B cell (primary cell): Measurements from ENCODE around the gene RGP1. TPM values are rescaled to one million over a fixed set of nuclear protein-coding genes. Genes with fewer than 3 reads are reported as not detected.

Experiments used
- ATAC-seq: fragments of 200-7000 bp; cut with Tn5 transposase; one replicate; pipeline ENCODE4 v1.10.0; 2021; ENCODE audit warnings: low read depth, mild to moderate bottlenecking, moderate number of reproducible peaks, moderate library complexity
- CTCF ChIA-PET: fragments of 350-600 bp; sonication (Branson Sonifier 250); formaldehyde crosslinking; loops from one replicate; lab custom pipeline; 2021; ENCODE audit warnings: antibody characterized with exemption, inconsistent platforms; lab: Charles Lee
- POLR2A ChIA-PET: fragments of 350-600 bp; sonication (Branson Sonifier 250); formaldehyde crosslinking; loops from one replicate; lab custom pipeline; 2021; ENCODE audit warnings: antibody characterized with exemption; lab: Charles Lee
- DNase-seq: peaks from one replicate; pipeline ENCODE4 v3.0.0; 2013
- H2AFZ ChIP-seq: 2 replicates; pipeline ENCODE4 v1.6.1; 2012; ENCODE audit warnings: mild to moderate bottlenecking, low read depth, low read length; ENCODE audit not compliant: insufficient read depth, poor library complexity, severe bottlenecking
- H3K27ac ChIP-seq, 2 donors: 1 replicate in 1 of 2; 2 replicates in 1 of 2; pipeline ENCODE4 v1.5.1; 2012 to 2013; ENCODE audit warnings: low read length in 2 of 2, mild to moderate bottlenecking in 2 of 2, moderate library complexity in 1 of 2
- H3K27me3 ChIP-seq, 4 experiments: fragments of 200-600 bp in 1 of 4; sonication (generic) in 1 of 4; replicated peaks in 1 of 4; 1 replicate in 2 of 4; 2 replicates in 2 of 4; pipeline versions ENCODE4 v1.6.1 to v1.7.0; 2013 to 2016; ENCODE audit warnings: low read length in 3 of 4, mild to moderate bottlenecking in 2 of 4, mixed read lengths in 1 of 4, moderate library complexity in 1 of 4; ENCODE audit not compliant: insufficient read depth in 4 of 4, control insufficient read depth in 3 of 4; ENCODE audit errors: control extremely low read depth in 1 of 4
- H3K36me3 ChIP-seq, 2 experiments: replicated peaks in 1 of 2; 1 replicate in 1 of 2; 2 replicates in 1 of 2; pipeline versions ENCODE4 v1.6.1 to v1.7.1; 2013; ENCODE audit warnings: low read length in 1 of 2; ENCODE audit not compliant: insufficient read depth in 2 of 2, control insufficient read depth in 1 of 2; ENCODE audit errors: control extremely low read depth in 1 of 2, extremely low read depth in 1 of 2
- H3K4me1 ChIP-seq, 2 donors: fragments of 200-600 bp in 1 of 2; sonication (generic) in 1 of 2; 1 replicate in 1 of 2; 2 replicates in 1 of 2; pipeline versions ENCODE4 v1.5.1 to v1.6.1; 2013 to 2017; ENCODE audit warnings: low read length in 2 of 2; ENCODE audit not compliant: control insufficient read depth in 2 of 2, insufficient read depth in 2 of 2
- H3K4me2 ChIP-seq: replicated peaks from 2 replicates; pipeline ENCODE3; 2012; ENCODE audit warnings: mild to moderate bottlenecking, low read depth, low read length; ENCODE audit not compliant: poor library complexity, severe bottlenecking
- H3K4me3 ChIP-seq, 5 experiments: fragments of 200-600 bp in 1 of 5; sonication (generic) in 1 of 5; 1 replicate in 3 of 5; 2 replicates in 2 of 5; pipeline versions ENCODE4 v1.5.1 to v1.7.0; 2011 to 2016; ENCODE audit warnings: low read length in 4 of 5, mild to moderate bottlenecking in 4 of 5, low read depth in 2 of 5, control low read depth in 1 of 5, moderate library complexity in 1 of 5; ENCODE audit not compliant: insufficient read depth in 1 of 5; ENCODE audit errors: control extremely low read depth in 1 of 5, extremely low read depth in 1 of 5
- H3K79me2 ChIP-seq: fragments of 200-600 bp; sonication (generic); one replicate; pipeline ENCODE4 v1.6.0; 2016; ENCODE audit warnings: low read length; ENCODE audit not compliant: control insufficient read depth, insufficient read depth
- H3K9ac ChIP-seq: fragments of 200-600 bp; sonication (generic); 2 replicates; pipeline ENCODE4 v1.6.1; 2017; ENCODE audit warnings: mild to moderate bottlenecking, low read length, moderate library complexity
- H3K9me3 ChIP-seq, 3 donors: one replicate each; pipeline versions ENCODE4 v1.6.1 to v1.7.1; 2013; ENCODE audit warnings: low read length in 2 of 3; ENCODE audit not compliant: control insufficient read depth in 2 of 3, insufficient read depth in 1 of 3; ENCODE audit errors: control extremely low read depth in 1 of 3
- H4K20me1 ChIP-seq: 2 replicates; pipeline ENCODE4 v1.6.0; 2012; ENCODE audit warnings: mild to moderate bottlenecking, low read length; ENCODE audit not compliant: insufficient read depth, control insufficient read depth, poor library complexity, severe bottlenecking
- H3K27ac Mint-ChIP-seq: one replicate; pipeline ENCODE4 v1.8.0; 2021; ENCODE audit warnings: mixed read lengths
- H3K27me3 Mint-ChIP-seq: one replicate; pipeline ENCODE4 v1.8.0; 2021; ENCODE audit warnings: mixed read lengths
- H3K4me1 Mint-ChIP-seq: one replicate; pipeline ENCODE4 v1.8.0; 2021; ENCODE audit warnings: mixed read lengths
- H3K4me3 Mint-ChIP-seq: one replicate; pipeline ENCODE4 v1.8.0; 2021; ENCODE audit warnings: mixed read lengths
- H3K9me3 Mint-ChIP-seq: one replicate; pipeline ENCODE4 v1.8.0; 2022; ENCODE audit warnings: mixed read lengths; ENCODE audit not compliant: insufficient read depth
- CTCF ChIP-seq: fragments of 200-600 bp; IDR thresholded peaks from one replicate; pipeline ENCODE4 v1.8.0; 2022; ENCODE audit warnings: antibody characterized with exemption, mild to moderate bottlenecking
- EZH2 ChIP-seq: IDR thresholded peaks from 2 replicates; pipeline ENCODE4 v1.6.1; 2012; ENCODE audit warnings: borderline replicate concordance, low read depth, mild to moderate bottlenecking, moderate library complexity, low read length; ENCODE audit not compliant: insufficient read depth, poor library complexity, severe bottlenecking
- WGBS: methylation state at CpG from one replicate; pipeline ENCODE4 v1.1.5; 2013; ENCODE audit warnings: missing lambda C conversion rate; ENCODE audit not compliant: insufficient coverage; 5-methylcytosine and 5-hydroxymethylcytosine counted together
- intact Hi-C: fragments of 100-400 bp; cut with micrococcal nuclease; formaldehyde crosslinking; loops from one replicate; pipeline ENCODE4 v1.10.0; 2022
- polyA plus RNA-seq: library from polyadenylated mRNA; depleted of rRNA; stranded (reverse); fragments of >200 nt; gene quantifications from 2 replicates; pipeline ENCODE4 v1.2.3, GENCODE V29; 2012
- total RNA-seq, 2 donors: library from RNA; stranded (reverse); fragments of 120-200 nt in 1 of 2; gene quantifications; 1 replicate in 1 of 2; 2 replicates in 1 of 2; pipeline versions ENCODE4 v1.2.3 to v1.2.4, GENCODE V29; 2013 to 2022

RGP1 gene
- total and polyA plus RNA-seq, 2 donors (not counting 1 experiment from before 2014, with no cell fraction given) = 17.6 to 42.3 TPM

GRCh38 chr9:35797311-35798109 is 48.4 kb downstream of the RGP1 start:
- ATAC-seq (no peak), DNase-seq (no peak)
- ChIA-PET CTCF (interaction anchor here (1.4 to 2.3 kb wide), 3 partner anchors 29 to 84 kb away, joined by 4 to 9 read pairs (median 6); no protein-coding TSS in a partner anchor), POLR2A (interaction anchor here (0.6 kb wide), 1 partner anchor 691 kb away, joined by 3 read pairs; no protein-coding TSS in a partner anchor)
- 98% methylated on average over 2 of the region's 6 CpGs for WGBS
- Histone ChIP-seq H4K20me1 (no peaks in the 10 kb centered on the region), H3K27me3 (no peaks in the 10 kb centered on the region), H3K9me3 (no peaks in the 10 kb centered on the region), H3K27ac (no peak overlapping the region), H3K4me1 (no peaks in the 10 kb centered on the region), H3K9ac (no peak overlapping the region), H3K79me2 (no peaks in the 10 kb centered on the region), H3K36me3 (peaks cover 0 to 3% of the 10 kb centered on the region in 2 experiments), H3K4me2 (no peak overlapping the region), H3K4me3 (no peak overlapping the region), H2AFZ (no peak overlapping the region)
- Mint-ChIP-seq H3K4me1 (no peaks in the 10 kb centered on the region), H3K27me3 (no peaks in the 10 kb centered on the region), H3K4me3 (no peak overlapping the region), H3K9me3 (no peaks in the 10 kb centered on the region), H3K27ac (no peak overlapping the region)
- intact Hi-C loops = no loop called here
- TF ChIP-seq EZH2 = no peak
- TF ChIP-seq CTCF = no peak
